Chondrocyte (in vitro differentiated cells): ENCODE measurements around the gene UBE2G2. TPM values are rescaled to one million over a fixed set of nuclear protein-coding genes. Genes with fewer than 3 reads are reported as not detected.

ENCODE experiments used
- DNase-seq: peaks from one replicate; pipeline ENCODE4 v3.0.0; 2021; ENCODE audit warnings: mixed read lengths, low spot score
- H3K27ac Mint-ChIP-seq: one replicate; pipeline ENCODE4 v1.8.0; 2021; ENCODE audit warnings: mild to moderate bottlenecking, moderate library complexity, mixed read lengths; ENCODE audit not compliant: unreplicated experiment
- H3K27me3 Mint-ChIP-seq: 2 replicates; pipeline ENCODE4 v1.8.0; 2021; ENCODE audit warnings: low read depth, mixed read lengths
- H3K36me3 Mint-ChIP-seq: 2 replicates; pipeline ENCODE4 v1.8.0; 2021; ENCODE audit warnings: low read depth, mixed read lengths
- H3K4me1 Mint-ChIP-seq: 2 replicates; pipeline ENCODE4 v1.8.0; 2021; ENCODE audit warnings: low read depth, mild to moderate bottlenecking, mixed read lengths
- H3K4me3 Mint-ChIP-seq: one replicate; pipeline ENCODE4 v1.8.0; 2021; ENCODE audit warnings: mild to moderate bottlenecking, moderate library complexity, mixed read lengths; ENCODE audit not compliant: unreplicated experiment
- H3K9me3 Mint-ChIP-seq: 2 replicates; pipeline ENCODE4 v1.8.0; 2021; ENCODE audit warnings: low read depth, mixed read lengths
- CTCF ChIP-seq: fragments of 200-600 bp; sonication (generic); IDR thresholded peaks from 2 replicates; pipeline ENCODE4 v1.5.0; 2021; ENCODE audit warnings: antibody characterized with exemption, mild to moderate bottlenecking, moderate library complexity
- long read RNA-seq: library from polyadenylated mRNA; stranded (forward); transcript quantifications from one replicate; pipeline ENCODE4 v2.0.0, GENCODE V29; 2021
- total RNA-seq: library from RNA; stranded (reverse); gene quantifications from 3 replicates; pipeline ENCODE4 v1.2.1, GENCODE V29; 2021

The UBE2G2 gene
- 48.5 to 75.5 TPM (median 54.8 TPM) in 3 replicates for total RNA-seq
- long read RNA-seq, full-length matches to known transcripts = 48 of 66 reads
- long read RNA-seq, partial matches to known transcripts = 2 of 66 reads
- long read RNA-seq, other reads (novel, unspliced or antisense) = 16 of 66 reads

DNA sequence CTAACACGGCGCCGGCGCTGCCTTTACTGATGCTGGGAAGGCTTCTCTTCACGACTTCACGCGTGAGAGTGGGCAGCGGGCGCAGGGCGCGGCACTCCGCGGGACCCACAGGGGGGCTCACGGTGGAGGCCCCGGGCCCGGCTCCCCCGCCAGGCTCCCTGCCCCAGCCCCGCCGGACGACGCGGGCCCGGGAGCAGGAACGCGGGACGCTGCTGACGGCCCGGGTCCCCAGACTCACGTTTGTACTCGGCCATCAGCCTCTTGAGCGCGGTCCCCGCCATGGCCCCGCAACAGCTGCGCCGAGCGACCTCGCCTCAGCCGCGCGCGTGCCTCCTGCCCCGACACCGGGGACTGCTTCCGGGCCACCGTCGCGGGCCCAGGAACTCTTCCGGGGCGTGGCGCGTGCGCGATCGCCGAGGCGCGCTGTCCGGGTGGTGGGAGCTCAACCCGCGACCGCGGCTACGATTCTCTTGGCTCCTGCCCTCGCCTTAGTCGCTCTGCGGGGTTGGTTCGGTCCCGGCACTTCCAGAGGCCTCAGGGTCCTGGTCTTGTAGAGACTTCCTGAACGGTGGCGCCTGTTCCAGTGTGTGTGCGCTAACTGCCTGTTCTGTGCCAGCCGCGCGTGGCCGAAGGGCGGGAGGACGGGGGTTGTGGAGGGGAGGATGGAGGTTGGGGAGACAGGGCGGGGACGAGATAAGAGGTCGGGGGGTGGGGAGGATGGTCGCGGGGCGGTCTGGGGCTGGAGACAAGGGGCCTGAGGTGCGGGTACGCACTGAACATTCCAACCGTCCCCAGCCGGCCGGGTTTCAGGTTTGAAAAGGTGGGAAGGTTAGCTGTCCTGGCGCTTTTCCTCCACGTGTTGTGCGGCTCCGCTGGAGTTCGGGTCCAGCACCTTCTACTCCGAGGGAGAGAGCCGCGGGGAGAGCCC lies at the start of gene UBE2G2:
Gene UBE2G2, minus strand, starts transcription at position 353 of the 928 bp plus-strand sequence. Its CDS starts 72 bp downstream, at position 281.
- DNase-seq = no peak
- peaks cover 8% of the 10 kb centered on the region for H3K36me3 Mint-ChIP-seq
- TF ChIP-seq CTCF = no peak
- no peaks in the 10 kb centered on the region for H3K27me3 Mint-ChIP-seq
- peaks cover 31% of the 10 kb centered on the region for H3K4me1 Mint-ChIP-seq
- H3K9me3 Mint-ChIP-seq = no peaks in the 10 kb centered on the region
- H3K27ac Mint-ChIP-seq = peak within 1 kb of the TSS; percentile 93
- H3K4me3 Mint-ChIP-seq = peak within 1 kb of the TSS; percentile 94

DNA sequence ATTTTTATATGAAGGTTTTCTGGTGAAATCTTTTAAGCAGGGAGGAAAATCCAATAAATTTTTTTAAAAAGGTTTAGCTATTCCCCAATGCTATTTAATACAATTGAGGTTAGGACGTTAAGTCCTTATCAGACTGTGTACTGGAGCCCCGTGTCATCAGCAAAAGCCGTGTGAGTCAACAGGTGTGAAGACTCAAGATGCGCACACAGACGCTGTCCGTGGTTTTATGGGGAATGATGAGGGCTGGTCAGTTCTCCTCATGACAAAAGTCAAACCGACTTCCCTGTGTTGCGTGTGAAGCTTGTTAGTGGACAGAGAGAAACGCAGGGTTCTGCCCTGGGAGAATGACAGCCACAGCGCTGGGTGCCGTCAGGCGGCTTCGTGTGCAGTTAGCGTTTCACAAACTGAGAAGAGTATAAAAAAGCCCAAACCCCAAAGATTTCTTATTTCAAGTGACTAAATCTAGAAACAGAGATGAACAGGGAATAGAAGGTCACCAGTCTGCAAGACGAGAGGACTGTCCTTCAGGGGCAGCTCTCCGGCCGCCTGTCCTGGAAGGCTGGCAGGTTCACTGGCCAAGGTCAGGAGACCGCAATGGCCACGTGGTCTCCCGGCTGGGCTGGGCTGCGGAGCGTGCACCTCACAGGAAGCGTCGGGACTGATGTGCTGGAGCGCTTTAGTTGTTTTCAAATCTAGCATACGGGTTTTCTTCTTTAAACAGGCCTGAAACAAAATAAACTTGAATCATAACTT lies 49.5 kb upstream of the UBE2G2 start:
- Mint-ChIP-seq H3K9me3 (no peaks in the 10 kb centered on the region), H3K36me3 (peaks cover 34% of the 10 kb centered on the region), H3K27me3 (no peaks in the 10 kb centered on the region), H3K4me1 (peaks cover 11% of the 10 kb centered on the region), H3K4me3 (no peak overlapping the region), H3K27ac (no peak overlapping the region)
- peak; percentile 53 for DNase-seq
- TF ChIP-seq CTCF = no peak

DNA sequence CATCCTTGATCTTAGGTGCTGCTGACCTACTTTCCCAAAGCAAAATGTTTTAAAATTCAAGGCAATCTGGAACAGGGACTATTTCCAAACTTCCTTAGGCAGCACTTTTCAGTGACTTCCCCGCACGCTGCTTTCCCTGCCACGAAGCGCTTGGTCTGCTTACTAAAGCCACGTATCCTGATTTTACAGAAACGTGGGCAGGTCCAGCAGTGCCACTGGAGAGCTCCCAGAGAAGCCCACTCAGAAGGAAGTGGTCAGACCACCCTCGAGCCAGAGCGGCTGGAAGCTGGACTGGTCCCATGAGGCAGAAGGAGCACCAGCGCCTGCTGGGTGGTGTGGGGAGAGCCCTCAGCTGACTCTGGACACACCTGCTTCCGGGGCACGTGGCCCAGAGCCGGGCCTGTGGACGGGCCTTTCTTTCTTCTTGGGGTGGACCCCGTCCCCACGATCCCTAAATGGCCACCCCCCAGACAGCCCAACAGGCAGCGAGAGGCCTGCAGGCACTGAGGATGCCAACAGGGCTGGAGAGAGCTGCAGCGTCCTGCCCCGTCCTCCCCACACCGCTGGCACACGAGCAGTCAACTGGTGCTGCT lies 48.7 kb upstream of the UBE2G2 start:
- TF ChIP-seq CTCF = no peak
- Mint-ChIP-seq H3K27ac (no peak overlapping the region), H3K4me1 (peaks cover 12% of the 10 kb centered on the region), H3K4me3 (no peak overlapping the region), H3K27me3 (no peaks in the 10 kb centered on the region), H3K36me3 (peaks cover 32% of the 10 kb centered on the region), H3K9me3 (no peaks in the 10 kb centered on the region)
- DNase-seq = peak; percentile 78

GRCh38 chr21:44849616-44850130 lies 48.1 kb upstream of the UBE2G2 start:
- peaks cover 26% of the 10 kb centered on the region for H3K36me3 Mint-ChIP-seq

More at GRCh38 chr21:44849616-44850130, 48.1 kb upstream of the UBE2G2 start:
- Mint-ChIP-seq H3K9me3 (no peaks in the 10 kb centered on the region), H3K4me3 (no peak overlapping the region), H3K27me3 (no peaks in the 10 kb centered on the region), H3K27ac (no peak overlapping the region), H3K4me1 (peaks cover 13% of the 10 kb centered on the region)
- DNase-seq = peak; percentile 20
- no peak for TF ChIP-seq CTCF
